ENCODE data around the gene LRP10.

The LRP10 gene

DNA sequence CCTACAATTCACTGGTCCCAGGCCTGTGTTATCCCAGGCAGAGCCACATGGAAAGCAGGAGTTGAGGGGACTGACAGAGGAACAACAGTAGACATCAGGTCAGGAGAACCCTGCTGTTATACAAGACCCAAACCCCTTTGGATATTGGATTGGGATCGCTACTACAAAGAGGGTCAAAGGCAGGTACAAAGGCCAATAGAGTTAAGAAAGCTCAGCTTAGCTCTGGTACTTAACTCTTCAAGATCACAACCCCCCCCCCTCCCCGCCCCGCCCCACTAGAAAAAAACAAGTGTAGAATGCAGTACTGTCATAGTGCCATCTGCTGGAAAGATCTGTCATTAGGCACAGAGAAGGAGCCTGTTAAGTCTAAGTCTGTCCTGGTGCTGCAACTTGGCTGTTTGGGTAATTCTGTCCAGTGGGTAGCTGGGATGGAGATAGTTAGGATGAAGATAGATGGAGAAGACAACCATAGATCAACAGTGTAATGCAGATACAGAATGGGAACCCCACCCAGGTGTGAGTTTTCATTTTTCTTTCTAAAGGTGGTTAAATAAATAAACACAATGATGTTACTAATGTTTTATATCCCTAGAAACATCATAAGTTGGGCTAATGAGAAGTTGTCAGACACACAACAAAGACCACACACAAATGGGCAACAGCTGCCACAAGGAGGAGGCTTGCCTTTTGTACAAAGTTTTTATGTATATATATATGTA, 28.7 kb downstream of the LRP10 start:
- CTCF ChIA-PET: interaction anchor here (0.6 to 3.8 kb wide), 8 partner anchors 12 to 247 kb away, joined by 3 to 19 read pairs (median 5); partner anchors contain the start of genes LRP10, RBM23 and REM2
- POLR2A ChIA-PET: interaction anchor here (1.0 to 1.7 kb wide), 4 partner anchors 14 to 78 kb away, joined by 3 to 7 read pairs (median 5); partner anchors contain the start of gene LRP10
- peak; percentile 65 for DNase-seq (ENCODE audit: extremely low spot score)
- TF ChIP-seq ELF4 (IDR thresholded peaks at IDR 0.05) (no peak), TARDBP (IDR thresholded peaks at IDR 0.05) (no peak), FOXK2 (IDR thresholded peaks at IDR 0.05) (no peak), HDGF (IDR thresholded peaks at IDR 0.05; ENCODE audit: borderline replicate concordance) (no peak), FOXM1 (IDR thresholded peaks at IDR 0.05; ENCODE audit: borderline replicate concordance) (no peak), L3MBTL2 (conservative IDR thresholded peaks at IDR 0.05) (no peak), NFRKB (IDR thresholded peaks at IDR 0.05) (no peak), ZNF384 (IDR thresholded peaks at IDR 0.05) (no peak), CTBP1 (IDR thresholded peaks at IDR 0.05; ENCODE audit: borderline replicate concordance) (no peak), FOXA1 (IDR thresholded peaks at IDR 0.05) (no peak)

DNA sequence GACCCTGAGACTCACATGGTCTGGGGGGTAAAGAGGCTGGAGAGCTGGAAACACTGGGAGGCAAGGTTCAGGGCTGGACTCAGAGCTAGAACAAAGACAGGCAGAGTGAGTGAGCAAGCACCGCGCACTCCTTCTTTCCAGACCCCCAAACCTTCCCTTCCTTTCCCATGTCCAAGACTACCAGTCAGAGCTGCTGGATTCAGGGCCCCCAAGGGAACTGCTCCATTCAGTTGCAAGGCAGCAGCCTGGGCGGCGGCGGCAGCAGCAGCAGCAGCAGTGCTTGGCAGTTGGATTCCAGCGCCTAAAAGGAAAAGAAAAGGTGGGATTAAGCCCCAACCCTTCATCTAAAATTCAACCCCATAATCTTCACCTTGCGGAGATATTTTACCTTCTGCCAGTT, 30.3 kb downstream of the LRP10 start:
- DNase-seq (ENCODE audit: extremely low spot score): no peak
- ChIA-PET CTCF (interaction anchor here (1.0 to 3.8 kb wide), 3 partner anchors 19 to 83 kb away, joined by 4 to 19 read pairs (median 8); partner anchors contain the start of gene LRP10), POLR2A (interaction anchor here (1.1 to 1.7 kb wide), 2 partner anchors 15 kb away, joined by 3 to 5 read pairs; no protein-coding TSS in a partner anchor)
- TF ChIP-seq FOXM1 (IDR thresholded peaks at IDR 0.05; ENCODE audit: borderline replicate concordance) (no peak), ZNF384 (IDR thresholded peaks at IDR 0.05) (no peak), FOXK2 (IDR thresholded peaks at IDR 0.05) (no peak), BHLHE40 (IDR thresholded peaks at IDR 0.05; ENCODE audit: borderline replicate concordance) (no peak), CTBP1 (IDR thresholded peaks at IDR 0.05; ENCODE audit: borderline replicate concordance) (no peak), ARNT (IDR thresholded peaks at IDR 0.05) (no peak), ELF4 (IDR thresholded peaks at IDR 0.05) (no peak), L3MBTL2 (conservative IDR thresholded peaks at IDR 0.05) (no peak), TARDBP (IDR thresholded peaks at IDR 0.05) (no peak), SP1 (IDR thresholded peaks at IDR 0.05) (no peak), FOXA1 (IDR thresholded peaks at IDR 0.05) (no peak), LEF1 (IDR thresholded peaks at IDR 0.05; ENCODE audit: borderline replicate concordance) (no peak), HDGF (IDR thresholded peaks at IDR 0.05; ENCODE audit: borderline replicate concordance) (no peak), NFRKB (IDR thresholded peaks at IDR 0.05) (no peak), SUZ12 (IDR thresholded peaks at IDR 0.05) (no peak)
- TF ChIP-seq, protein P1, sequence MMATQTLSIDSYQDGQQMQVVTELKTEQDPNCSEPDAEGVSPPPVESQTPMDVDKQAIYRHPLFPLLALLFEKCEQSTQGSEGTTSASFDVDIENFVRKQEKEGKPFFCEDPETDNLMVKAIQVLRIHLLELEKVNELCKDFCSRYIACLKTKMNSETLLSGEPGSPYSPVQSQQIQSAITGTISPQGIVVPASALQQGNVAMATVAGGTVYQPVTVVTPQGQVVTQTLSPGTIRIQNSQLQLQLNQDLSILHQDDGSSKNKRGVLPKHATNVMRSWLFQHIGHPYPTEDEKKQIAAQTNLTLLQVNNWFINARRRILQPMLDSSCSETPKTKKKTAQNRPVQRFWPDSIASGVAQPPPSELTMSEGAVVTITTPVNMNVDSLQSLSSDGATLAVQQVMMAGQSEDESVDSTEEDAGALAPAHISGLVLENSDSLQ (IDR thresholded peaks at IDR 0.05): no peak

DNA sequence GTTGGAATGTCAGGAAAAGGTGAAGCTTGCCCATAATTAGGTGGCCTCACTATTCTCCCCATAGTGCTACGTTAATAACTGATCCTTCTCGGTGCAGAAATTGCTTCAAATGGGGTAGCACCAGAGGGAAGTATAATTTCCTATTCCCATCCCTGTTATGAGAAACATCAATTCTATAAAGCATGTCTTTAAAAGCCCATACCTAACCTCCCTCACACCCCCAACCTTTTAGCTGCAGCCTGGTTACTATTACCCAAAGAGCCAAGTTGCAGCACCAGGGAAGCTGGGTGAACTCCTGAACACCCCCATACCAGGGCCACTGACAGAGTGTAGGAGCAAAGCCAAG, 32.2 kb downstream of the LRP10 start:
- POLR2A ChIA-PET: interaction anchor here (1.0 kb wide), 1 partner anchor 81 kb away, joined by 3 read pairs; no protein-coding TSS in a partner anchor
- TF ChIP-seq NFRKB (IDR thresholded peaks at IDR 0.05) (no peak), CTBP1 (IDR thresholded peaks at IDR 0.05; ENCODE audit: borderline replicate concordance) (no peak), FOXM1 (IDR thresholded peaks at IDR 0.05; ENCODE audit: borderline replicate concordance) (no peak), L3MBTL2 (conservative IDR thresholded peaks at IDR 0.05) (no peak), TARDBP (IDR thresholded peaks at IDR 0.05) (no peak), ZNF384 (IDR thresholded peaks at IDR 0.05) (no peak), FOXA1 (IDR thresholded peaks at IDR 0.05) (no peak), ELF4 (IDR thresholded peaks at IDR 0.05) (no peak), ARNT (IDR thresholded peaks at IDR 0.05) (no peak), HDGF (IDR thresholded peaks at IDR 0.05; ENCODE audit: borderline replicate concordance) (no peak), BHLHE40 (IDR thresholded peaks at IDR 0.05; ENCODE audit: borderline replicate concordance) (no peak), LEF1 (IDR thresholded peaks at IDR 0.05; ENCODE audit: borderline replicate concordance) (no peak), SP1 (IDR thresholded peaks at IDR 0.05) (no peak), SUZ12 (IDR thresholded peaks at IDR 0.05) (no peak), FOXK2 (IDR thresholded peaks at IDR 0.05) (no peak)
- TF ChIP-seq, protein P1 (IDR thresholded peaks at IDR 0.05): no peak

DNA sequence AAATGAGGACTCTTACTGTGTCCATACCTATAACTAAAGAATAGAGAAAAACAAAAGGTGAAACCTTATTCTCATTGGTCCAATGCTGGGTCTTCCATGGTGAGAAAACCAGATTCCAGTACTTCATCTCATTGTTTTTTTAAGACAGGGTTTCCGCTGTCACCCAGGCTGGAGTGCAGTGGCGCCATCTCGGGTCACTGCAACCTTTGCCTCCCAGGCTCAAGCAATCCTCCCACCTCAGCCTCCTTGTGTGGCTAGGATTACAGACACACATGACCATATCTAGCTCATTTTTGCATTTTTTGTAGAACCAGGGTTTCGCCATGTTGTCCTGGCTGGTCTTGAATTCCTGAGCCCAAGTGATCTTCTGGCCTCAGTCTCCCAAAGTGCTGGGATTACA, 34.1 kb downstream of the LRP10 start:
- no peak for DNase-seq (ENCODE audit: extremely low spot score)
- POLR2A ChIA-PET: no interaction called here
- no peak for TF ChIP-seq FOXK2 (IDR thresholded peaks at IDR 0.05)
- no peak for TF ChIP-seq SUZ12 (IDR thresholded peaks at IDR 0.05)
- TF ChIP-seq SP1 (IDR thresholded peaks at IDR 0.05): no peak
- TF ChIP-seq ARNT (IDR thresholded peaks at IDR 0.05): no peak
- TF ChIP-seq FOXM1 (IDR thresholded peaks at IDR 0.05; ENCODE audit: borderline replicate concordance): no peak
- TF ChIP-seq, protein P1 (IDR thresholded peaks at IDR 0.05): no peak
- no peak for TF ChIP-seq HDGF (IDR thresholded peaks at IDR 0.05; ENCODE audit: borderline replicate concordance)
- TF ChIP-seq BHLHE40 (IDR thresholded peaks at IDR 0.05; ENCODE audit: borderline replicate concordance): no peak
- no peak for TF ChIP-seq ZNF384 (IDR thresholded peaks at IDR 0.05)
- TF ChIP-seq CTBP1 (IDR thresholded peaks at IDR 0.05; ENCODE audit: borderline replicate concordance): no peak
- TF ChIP-seq FOXA1 (IDR thresholded peaks at IDR 0.05): no peak
- TF ChIP-seq NFRKB (IDR thresholded peaks at IDR 0.05): no peak
- TF ChIP-seq LEF1 (IDR thresholded peaks at IDR 0.05; ENCODE audit: borderline replicate concordance): no peak
- no peak for TF ChIP-seq L3MBTL2 (conservative IDR thresholded peaks at IDR 0.05)
- no peak for TF ChIP-seq TARDBP (IDR thresholded peaks at IDR 0.05)
- TF ChIP-seq ELF4 (IDR thresholded peaks at IDR 0.05): no peak
- CTCF ChIA-PET: no interaction called here

More for the DNA sequence above, 32.2 kb downstream of the LRP10 start:
- CTCF ChIA-PET: interaction anchor here (0.7 kb wide), 1 partner anchor 347 kb away, joined by 3 read pairs; no protein-coding TSS in a partner anchor
- DNase-seq (ENCODE audit: extremely low spot score): no peak

DNA sequence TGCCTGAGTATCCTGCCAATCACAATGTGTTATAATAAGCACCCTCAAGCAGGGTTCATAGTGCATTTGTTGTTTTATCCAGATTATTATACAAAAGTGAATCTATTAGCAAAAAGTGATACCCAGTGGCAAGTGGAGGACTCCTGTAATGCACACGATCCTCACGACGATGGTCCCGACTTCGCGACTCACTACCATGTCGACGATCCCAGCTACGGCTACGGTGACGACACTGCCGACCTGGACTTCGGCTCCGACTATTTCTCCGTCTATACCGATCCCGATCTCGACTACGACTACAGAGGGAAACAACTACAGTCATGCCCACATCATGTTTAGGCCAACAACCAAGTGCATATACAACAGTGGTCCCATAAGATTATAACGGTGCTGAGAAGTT, 34.5 kb downstream of the LRP10 start:
- POLR2A ChIA-PET: no interaction called here
- TF ChIP-seq FOXM1 (IDR thresholded peaks at IDR 0.05; ENCODE audit: borderline replicate concordance): no peak
- CTCF ChIA-PET: no interaction called here
- DNase-seq (ENCODE audit: extremely low spot score): no peak

Data from HEK293T (cell line).